K562 (cell line): Measurements from ENCODE around the gene GOLGA6D. TPM values are rescaled to one million over a fixed set of nuclear protein-coding genes. Genes with fewer than 3 reads are reported as not detected.
A peak's percentile ranks its signal among the peaks of the same experiment; 100 is the strongest.
"Not testable (repeated sequence)": the region's sequence is repeated elsewhere in the genome, so short reads cannot be mapped to it uniquely, and the experiment has no call there.

Source experiments
- ATAC-seq: fragments of 200-7000 bp; cut with Tn5 transposase; 3 replicates; pipeline ENCODE4 v1.9.1; 2020; ENCODE audit warnings: moderate library complexity
- BruUV-seq: library from RNA; stranded (reverse); fragments of 400-500 nt; replicated peaks from 2 replicates; lab custom pipeline; 2021; lab: Mats Ljungman, UMichigan
- CTCF ChIA-PET: fragments of 300-600 bp; formaldehyde crosslinking; extraction: SDS; loops from one replicate; lab custom pipeline; 2021; ENCODE audit warnings: low intra/inter-chr PET ratio; lab: Yijun Ruan, JAX
- POLR2A ChIA-PET: fragments of 300-600, 350-650 bp; sonication (Branson Sonifier 250); formaldehyde crosslinking; extraction: SDS; loops from one replicate; lab custom pipeline; 2021; ENCODE audit warnings: antibody characterized with exemption, inconsistent platforms; lab: Yijun Ruan, JAX
- DNase-seq, 4 experiments: peaks; one replicate each; pipeline versions ENCODE4 v3.0.0 to v3.0.0-alpha.2; 2011 to 2018; ENCODE audit warnings: low spot score in 3 of 4, mixed read lengths in 3 of 4; ENCODE audit errors: extremely low read depth in 1 of 4
- FAIRE-seq: peaks from 2 replicates; lab custom pipeline; 2011; peaks lifted over from hg19 to GRCh38; lab: Jason Lieb, UNC
- H2AFZ ChIP-seq: 2 replicates; pipeline ENCODE4 v1.6.0; 2011; ENCODE audit warnings: low read depth, low read length, control low read depth, inconsistent platforms
- H3K27ac ChIP-seq: fragments of 200-600 bp; 3 replicates; pipeline ENCODE4 v1.8.0; 2011; ENCODE audit warnings: low read depth, mild to moderate bottlenecking, control low read depth, inconsistent platforms, low read length, moderate library complexity, mixed read lengths; ENCODE audit errors: extremely low read depth
- H3K27me3 ChIP-seq, 2 experiments: fragments of 300-600 bp in 1 of 2; 2 replicates in 1 of 2; 3 replicates in 1 of 2; pipeline versions ENCODE4 v1.6.0 to v1.8.0; 2011; ENCODE audit warnings: inconsistent platforms in 2 of 2, low read length in 2 of 2, mild to moderate bottlenecking in 1 of 2, mixed read lengths in 1 of 2, moderate library complexity in 1 of 2; ENCODE audit not compliant: control insufficient read depth in 2 of 2, insufficient read depth in 2 of 2
- H3K36me3 ChIP-seq: fragments of 300-600 bp; 3 replicates; pipeline ENCODE4 v1.8.0; 2011; ENCODE audit warnings: mild to moderate bottlenecking, low read length, inconsistent platforms; ENCODE audit not compliant: control insufficient read depth, insufficient read depth
- H3K4me1 ChIP-seq, 2 experiments: fragments of 200-600 bp in 1 of 2; replicated peaks in 1 of 2; 2 replicates in 1 of 2; 3 replicates in 1 of 2; pipeline versions ENCODE4 v1.5.1 to v1.8.0; 2011; ENCODE audit warnings: inconsistent platforms in 2 of 2, low read length in 2 of 2, mild to moderate bottlenecking in 1 of 2, mixed read lengths in 1 of 2, moderate library complexity in 1 of 2; ENCODE audit not compliant: control insufficient read depth in 2 of 2, insufficient read depth in 2 of 2
- H3K4me2 ChIP-seq: 2 replicates; pipeline ENCODE4 v1.6.1; 2011; ENCODE audit warnings: low read length, control low read depth, inconsistent platforms, mixed read lengths; ENCODE audit not compliant: insufficient read depth
- H3K4me3 ChIP-seq: fragments of 200-600 bp; sonication (generic), shearing (Covaris generic); 2 replicates; pipeline ENCODE4 v1.5.1; 2016; ENCODE audit warnings: control low read depth, inconsistent platforms
- H3K79me2 ChIP-seq: fragments of 200-600 bp; 3 replicates; pipeline ENCODE4 v1.8.0; 2011; ENCODE audit warnings: low read length, inconsistent platforms; ENCODE audit not compliant: control insufficient read depth, insufficient read depth
- H3K9ac ChIP-seq, 2 experiments: 2 replicates each; pipeline versions ENCODE4 v1.6.0 to v1.6.1; 2011; ENCODE audit warnings: low read depth in 2 of 2, low read length in 2 of 2, control low read depth in 1 of 2, inconsistent platforms in 1 of 2, mild to moderate bottlenecking in 1 of 2, mixed read lengths in 1 of 2; ENCODE audit not compliant: insufficient read depth in 1 of 2
- H3K9me1 ChIP-seq: one replicate; pipeline ENCODE4 v1.6.0; 2011; ENCODE audit warnings: inconsistent platforms, mild to moderate bottlenecking, low read length, moderate library complexity; ENCODE audit not compliant: control insufficient read depth, insufficient read depth
- H3K9me3 ChIP-seq: replicated peaks from 2 replicates; pipeline ENCODE4 v1.5.1; 2011; ENCODE audit warnings: low read depth, low read length, inconsistent platforms; ENCODE audit not compliant: control insufficient read depth, insufficient read depth
- H4K20me1 ChIP-seq: replicated peaks from 2 replicates; pipeline ENCODE4 v1.6.1; 2011; ENCODE audit warnings: low read length, inconsistent platforms, mixed read lengths; ENCODE audit not compliant: control insufficient read depth, insufficient read depth
- GABPB1 ChIP-seq: sonication (generic); formaldehyde crosslinking; IDR thresholded peaks from 2 replicates; pipeline ENCODE4 v1.8.0; 2022; ENCODE audit warnings: mild to moderate bottlenecking, missing genetic modification reagents
- HNRNPL ChIP-seq: fragments of 200-400 bp; formaldehyde crosslinking; IDR thresholded peaks from 2 replicates; pipeline ENCODE4 v1.6.1; 2017; ENCODE audit warnings: low read depth, mild to moderate bottlenecking, low read length
- KDM2B ChIP-seq: fragments of 250-450 bp; sonication (Bioruptor Pico); IDR thresholded peaks from 2 replicates; pipeline ENCODE4 v1.8.0; 2021; ENCODE audit warnings: mild to moderate bottlenecking, moderate library complexity
- MCM5 ChIP-seq: fragments of 450-650 bp; IDR thresholded peaks from 2 replicates; pipeline ENCODE4 v1.6.1; 2016; ENCODE audit warnings: low read depth
- MYNN ChIP-seq, 2 experiments: sonication (generic); formaldehyde crosslinking in 1 of 2; IDR thresholded peaks; 2 replicates each; pipeline versions ENCODE4 v1.5.0 to v1.6.1; 2016 to 2020; ENCODE audit warnings: antibody characterized with exemption in 1 of 2, missing genetic modification reagents in 1 of 2
- SMAD4 ChIP-seq: fragments of 250-450 bp; sonication (Bioruptor Pico); conservative IDR thresholded peaks from 2 replicates; pipeline ENCODE4 v1.8.0; 2021; ENCODE audit warnings: inconsistent platforms, mild to moderate bottlenecking, moderate library complexity
- TEAD4 ChIP-seq, 2 experiments: sonication (generic) in 1 of 2; formaldehyde crosslinking in 1 of 2; IDR thresholded peaks; 2 replicates each; pipeline versions ENCODE4 v1.6.1 to v1.8.0; 2012 to 2022; ENCODE audit warnings: borderline replicate concordance in 1 of 2, inconsistent platforms in 1 of 2, low read length in 1 of 2, mild to moderate bottlenecking in 1 of 2, missing genetic modification reagents in 1 of 2
- ZFP1 ChIP-seq: fragments of 450-650 bp; formaldehyde crosslinking; IDR thresholded peaks from 2 replicates; pipeline ENCODE4 v1.4.0; 2020; ENCODE audit warnings: mild to moderate bottlenecking, mixed read lengths
- ZSCAN29 ChIP-seq: fragments of 450-650 bp; IDR thresholded peaks from 2 replicates; pipeline ENCODE4 v1.6.1; 2017
- WGBS: fragments of 100-300 bp; shearing (Covaris generic); methylation state at CpG from one replicate; pipeline ENCODE4 v1.1.6; 2016; ENCODE audit warnings: low coverage, mixed read lengths; ENCODE audit not compliant: insufficient coverage; ENCODE audit errors: missing lambda C conversion rate; 5-methylcytosine and 5-hydroxymethylcytosine counted together
- in situ Hi-C: fragments of 300-500 bp; cut with MboI; formaldehyde crosslinking; loops from 4 replicates; pipeline ENCODE4 v1.15.0; 2018; ENCODE audit warnings: inconsistent platforms, mixed read lengths
- intact Hi-C: fragments of 100-400 bp; cut with micrococcal nuclease; formaldehyde crosslinking; loops from 2 replicates; pipeline ENCODE4 v1.14.2; 2022
- polyA plus RNA-seq, 8 experiments: library from polyadenylated mRNA; depleted of rRNA in 4 of 8; stranded (reverse) in 5 of 8; unstranded in 3 of 8; fragments of >200 nt; fragmentation: Nextera tagmentation in 2 of 8; fragmentation: Illumina TruSeq in 1 of 8; extraction: Ambion mirVana in 2 of 8; extraction: Trizol in 1 of 8; gene quantifications; 2 replicates each; pipeline versions ENCODE4 v1.2.1 to v1.2.3, GENCODE V29; 2011 to 2014; ENCODE audit warnings: inconsistent platforms in 1 of 8, missing spikeins in 1 of 8
- total RNA-seq, 7 experiments: library from RNA; depleted of rRNA in 6 of 7; stranded (reverse); fragments of >200 nt in 6 of 7; fragmentation: Illumina TruSeq in 2 of 7; extraction: Trizol in 2 of 7; gene quantifications; 2 replicates each; pipeline versions ENCODE4 v1.2.1 to v1.2.3, GENCODE V29; 2011 to 2021; ENCODE audit warnings: low replicate concordance in 1 of 7
- TF ChIP-seq, protein P1 (sequence below), 2 experiments: fragments of 450-650 bp in 1 of 2; sonication (generic) in 1 of 2; formaldehyde crosslinking; conservative IDR thresholded peaks; 2 replicates each; pipeline versions ENCODE4 v1.4.0 to v1.8.1; 2020 to 2022; ENCODE audit warnings: mild to moderate bottlenecking in 1 of 2, missing genetic modification reagents in 1 of 2
- TF ChIP-seq, protein P2 (sequence below): fragments of 450-650 bp; conservative IDR thresholded peaks from 2 replicates; pipeline ENCODE4 v1.6.1; 2016; ENCODE audit warnings: missing genetic modification characterization, low read depth, mild to moderate bottlenecking, missing compliant biosample characterization, moderate library complexity

Gene GOLGA6D
- total and polyA plus RNA-seq, 9 of the 15 experiments (the other 6 are each of a cell fraction or from before 2014, with no cell fraction given): not detected

DNA sequence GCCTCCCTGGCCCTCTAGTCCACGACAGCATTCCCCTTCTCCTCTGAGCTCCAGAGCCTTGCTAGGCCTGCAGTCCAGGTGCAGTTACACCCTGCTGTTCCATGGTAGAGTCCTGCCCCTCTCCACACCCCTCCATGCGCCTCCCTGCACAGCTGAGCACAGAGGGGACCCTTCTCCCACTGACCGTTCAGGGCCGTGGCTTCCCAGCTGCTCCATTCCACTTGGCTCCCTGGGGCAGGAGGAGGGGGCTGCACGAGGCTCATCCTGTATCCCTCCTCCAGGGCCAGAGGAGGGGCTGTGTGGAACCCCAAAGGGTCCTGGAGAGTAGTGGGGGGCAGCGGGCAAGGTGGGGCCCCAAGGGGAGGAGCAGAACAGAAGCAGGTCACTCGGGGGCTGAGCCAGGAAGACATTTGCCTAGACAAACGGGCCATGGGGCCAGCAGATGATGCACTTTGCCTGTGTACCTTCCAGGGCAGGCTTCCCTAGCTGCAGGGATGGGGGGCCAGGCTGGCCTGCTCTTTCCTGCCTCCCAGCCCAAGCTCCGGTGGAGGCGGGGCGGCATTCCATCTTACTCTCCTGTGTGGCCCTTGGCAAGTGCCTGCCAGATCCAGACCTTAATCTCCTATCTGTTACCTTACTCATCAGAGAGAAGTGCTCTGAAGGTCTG lies 45.2 kb upstream of the GOLGA6D start (continued):
- no peak for TF ChIP-seq SMAD4 (CRISPR knock-in tag)

DNA sequence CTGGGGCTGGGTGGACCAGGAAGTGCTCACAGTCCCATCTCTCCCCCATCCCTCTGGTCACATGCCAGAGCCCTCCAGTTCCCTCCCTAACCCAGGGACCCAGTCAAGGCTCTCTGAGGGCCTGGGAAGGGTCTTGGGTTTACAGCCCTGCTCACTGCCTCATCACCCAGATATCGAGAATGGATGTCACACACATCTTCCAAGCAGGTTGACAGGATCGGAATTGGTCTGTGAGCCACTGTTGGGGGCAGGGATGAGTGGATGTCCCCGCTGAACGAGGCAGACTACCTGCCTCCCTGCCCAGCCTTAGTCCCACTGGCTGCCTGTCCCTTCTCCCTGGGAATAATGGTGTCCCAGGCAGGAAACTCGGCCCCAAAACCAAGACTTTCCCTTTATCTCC lies 44.5 kb upstream of the GOLGA6D start:
- no TSS peak for BruUV-seq
- intact Hi-C loops (no loop called here), in situ Hi-C loops (loop anchor here (10.0 kb wide), 1 partner anchor 1153 kb away; the partner anchor contains the start of gene GOLGA6A)
- Histone ChIP-seq H3K4me2 (no peak overlapping the region), H3K27ac (no peak overlapping the region), H4K20me1 (peaks cover 8% of the 10 kb centered on the region), H2AFZ (no peak overlapping the region), H3K9me1 (no peaks in the 10 kb centered on the region), H3K9me3 (no peaks in the 10 kb centered on the region), H3K9ac (peak overlapping the region in 1 of 2 experiments; percentile 10; a peak in 1 of 4 replicates), H3K27me3 (peaks cover under 1 to 50% of the 10 kb centered on the region in 2 experiments; a peak in 4 of 5 replicates), H3K36me3 (no peaks in the 10 kb centered on the region), H3K4me1 (peaks cover 0 to 7% of the 10 kb centered on the region in 2 experiments; a peak in 1 of 5 replicates), H3K4me3 (no peak overlapping the region), H3K79me2 (no peaks in the 10 kb centered on the region)
- CTCF ChIA-PET: no interaction called here
- 0% methylated on average over 5 of the region's 5 CpGs for WGBS
- ATAC-seq: no peak; the same call in 2 of the 3 replicates
- no peak for FAIRE-seq
- POLR2A ChIA-PET: interaction anchor here (1.4 kb wide), 1 partner anchor 8 kb away, joined by 4 read pairs; no protein-coding TSS in a partner anchor
- TF ChIP-seq KDM2B (CRISPR knock-in tag) (no peak), MYNN (IDR thresholded peaks at IDR 0.05) (no peak), MYNN (CRISPR knock-in tag; IDR thresholded peaks at IDR 0.05) (no peak), ZSCAN29 (no peak), ZFP1 (CRISPR knock-in tag) (no peak), HNRNPL (no peak), TEAD4 (IDR thresholded peaks at IDR 0.05; ENCODE audit: low read length) (no peak), TEAD4 (CRISPR knock-in tag; IDR thresholded peaks at IDR 0.05; ENCODE audit: borderline replicate concordance) (no peak), GABPB1 (no peak), MCM5 (no peak)
- TF ChIP-seq, protein P1, sequence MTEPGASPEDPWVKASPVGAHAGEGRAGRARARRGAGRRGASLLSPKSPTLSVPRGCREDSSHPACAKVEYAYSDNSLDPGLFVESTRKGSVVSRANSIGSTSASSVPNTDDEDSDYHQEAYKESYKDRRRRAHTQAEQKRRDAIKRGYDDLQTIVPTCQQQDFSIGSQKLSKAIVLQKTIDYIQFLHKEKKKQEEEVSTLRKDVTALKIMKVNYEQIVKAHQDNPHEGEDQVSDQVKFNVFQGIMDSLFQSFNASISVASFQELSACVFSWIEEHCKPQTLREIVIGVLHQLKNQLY (CRISPR knock-in tag; conservative IDR thresholded peaks at IDR 0.05): no peak
- TF ChIP-seq, protein P2, sequence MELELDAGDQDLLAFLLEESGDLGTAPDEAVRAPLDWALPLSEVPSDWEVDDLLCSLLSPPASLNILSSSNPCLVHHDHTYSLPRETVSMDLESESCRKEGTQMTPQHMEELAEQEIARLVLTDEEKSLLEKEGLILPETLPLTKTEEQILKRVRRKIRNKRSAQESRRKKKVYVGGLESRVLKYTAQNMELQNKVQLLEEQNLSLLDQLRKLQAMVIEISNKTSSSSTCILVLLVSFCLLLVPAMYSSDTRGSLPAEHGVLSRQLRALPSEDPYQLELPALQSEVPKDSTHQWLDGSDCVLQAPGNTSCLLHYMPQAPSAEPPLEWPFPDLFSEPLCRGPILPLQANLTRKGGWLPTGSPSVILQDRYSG (tag): no peak
- peak in 1 of 4 experiments; percentile 2 for DNase-seq

DNA sequence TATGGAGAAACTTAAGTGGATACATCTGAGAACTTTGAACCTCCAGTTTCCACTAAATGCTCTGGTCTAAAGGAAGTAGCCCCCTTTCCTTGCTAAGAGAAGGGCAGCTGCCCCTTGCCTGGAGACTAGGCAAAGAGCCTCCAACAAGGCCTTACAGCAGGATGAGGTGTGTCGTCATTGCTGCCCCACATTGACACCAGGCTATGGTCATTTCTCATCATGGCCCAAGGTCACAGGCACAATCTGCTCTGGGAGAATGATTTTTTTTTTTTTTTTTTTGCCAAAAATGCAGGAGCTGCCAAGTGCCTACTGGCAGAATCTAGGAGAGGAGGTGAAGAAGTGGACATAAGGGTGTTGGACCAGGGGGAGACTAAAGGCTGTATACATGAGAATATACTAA lies 36.9 kb upstream of the GOLGA6D start:
- H3K9me1 ChIP-seq, H3K4me3 ChIP-seq, intact Hi-C loops, FAIRE-seq, DNase-seq, H3K9ac ChIP-seq, H4K20me1 ChIP-seq, H3K27ac ChIP-seq, H3K9me3 ChIP-seq, H3K79me2 ChIP-seq, in situ Hi-C loops, CTCF ChIA-PET, BruUV-seq, H2AFZ ChIP-seq, H3K4me2 ChIP-seq, H3K36me3 ChIP-seq, POLR2A ChIA-PET, H3K4me1 ChIP-seq, ATAC-seq: not testable (repeated sequence)
- 0% methylated on average over 1 of the region's 1 CpG for WGBS
- peaks cover 15 to 31% of the 10 kb centered on the region in 2 experiments for H3K27me3 ChIP-seq
